ENCODE data around the gene ARNT2.

- no peak for TF ChIP-seq CTCF (IDR thresholded peaks at IDR 0.05)
- no peak for TF ChIP-seq POLR2A (IDR thresholded peaks at IDR 0.05)
Observed at GRCh38 chr15:80595396-80595795, 191.2 kb downstream of the ARNT2 start.

All from testis (tissue), 2 donors.